GM23338 (cell line): ENCODE measurements around the gene CACNA1D. TPM values are rescaled to one million over a fixed set of nuclear protein-coding genes. Genes with fewer than 3 reads are reported as not detected.

Source experiments
- ATAC-seq: fragments of 200-7000 bp; cut with Tn5 transposase; 3 replicates; pipeline ENCODE4 v1.9.1; 2020
- DNase-seq: peaks from one replicate; pipeline ENCODE4 v3.0.0-alpha.2; 2015; ENCODE audit warnings: low spot score
- H2AFZ ChIP-seq: fragments of 200-600 bp; sonication (generic); 2 replicates; pipeline ENCODE4 v1.8.0; 2016; ENCODE audit warnings: antibody characterized with exemption, mild to moderate bottlenecking, moderate library complexity
- H3F3A ChIP-seq: fragments of 200-600 bp; sonication (generic); replicated peaks from 2 replicates; pipeline ENCODE4 v1.8.0; 2017; ENCODE audit warnings: antibody characterized with exemption, mixed run types, low read depth
- H3K27ac ChIP-seq: fragments of 200-600 bp; sonication (generic); 2 replicates; pipeline ENCODE4 v1.6.1; 2016; ENCODE audit warnings: low read depth
- H3K27me3 ChIP-seq: fragments of 200-600 bp; sonication (generic); 2 replicates; pipeline ENCODE4 v1.8.0; 2016; ENCODE audit warnings: mild to moderate bottlenecking, mixed run types, moderate library complexity; ENCODE audit not compliant: insufficient read depth
- H3K36me3 ChIP-seq: fragments of 200-600 bp; sonication (generic); 2 replicates; pipeline ENCODE4 v1.8.0; 2016; ENCODE audit warnings: mild to moderate bottlenecking; ENCODE audit not compliant: insufficient read depth
- H3K4me1 ChIP-seq: fragments of 200-600 bp; sonication (generic); 2 replicates; pipeline ENCODE4 v1.8.0; 2016; ENCODE audit warnings: mild to moderate bottlenecking, moderate library complexity; ENCODE audit not compliant: insufficient read depth
- H3K4me2 ChIP-seq: fragments of 200-600 bp; sonication (generic); 2 replicates; pipeline ENCODE4 v1.7.1; 2017; ENCODE audit warnings: mixed run types
- H3K4me3 ChIP-seq: fragments of 200-600 bp; sonication (generic); 2 replicates; pipeline ENCODE4 v1.6.1; 2016; ENCODE audit warnings: mixed run types
- H3K79me2 ChIP-seq: fragments of 200-600 bp; sonication (generic); replicated peaks from 2 replicates; pipeline ENCODE4 v1.8.0; 2017; ENCODE audit warnings: mild to moderate bottlenecking; ENCODE audit not compliant: insufficient read depth
- H3K9me2 ChIP-seq: fragments of 200-600 bp; sonication (generic); 2 replicates; pipeline ENCODE4 v1.8.0; 2017; ENCODE audit not compliant: insufficient read depth
- H4K20me1 ChIP-seq: fragments of 200-600 bp; sonication (generic); replicated peaks from 2 replicates; pipeline ENCODE4 v1.8.0; 2017; ENCODE audit warnings: mild to moderate bottlenecking; ENCODE audit not compliant: insufficient read depth
- H3K27ac Mint-ChIP-seq: 2 replicates; pipeline ENCODE4 v1.8.0; 2020; ENCODE audit warnings: inconsistent platforms, mild to moderate bottlenecking, moderate library complexity, mixed read lengths
- H3K27me3 Mint-ChIP-seq: 3 replicates; pipeline ENCODE4 v1.8.0; 2022; ENCODE audit warnings: low read depth, mild to moderate bottlenecking, moderate library complexity, mixed read lengths, inconsistent platforms; ENCODE audit not compliant: insufficient read depth, poor library complexity
- H3K36me3 Mint-ChIP-seq: 3 replicates; pipeline ENCODE4 v1.8.0; 2021; ENCODE audit warnings: low read depth, mild to moderate bottlenecking, inconsistent platforms, moderate library complexity, mixed read lengths
- H3K4me1 Mint-ChIP-seq: 3 replicates; pipeline ENCODE4 v1.8.0; 2020; ENCODE audit warnings: mild to moderate bottlenecking, inconsistent platforms, mixed read lengths
- H3K4me3 Mint-ChIP-seq: 3 replicates; pipeline ENCODE4 v1.8.0; 2021; ENCODE audit warnings: moderate library complexity, mild to moderate bottlenecking, inconsistent platforms, mixed read lengths
- H3K9me3 Mint-ChIP-seq: 3 replicates; pipeline ENCODE4 v1.8.0; 2020; ENCODE audit warnings: moderate library complexity, mild to moderate bottlenecking, inconsistent platforms, mixed read lengths
- EZH2 ChIP-seq: fragments of 200-600 bp; sonication (generic); IDR thresholded peaks from one replicate; pipeline ENCODE4 v1.8.0; 2017; ENCODE audit warnings: antibody characterized with exemption, mild to moderate bottlenecking, low read depth; ENCODE audit not compliant: unreplicated experiment
- EZH2phosphoT487 ChIP-seq: fragments of 200-600 bp; sonication (generic); IDR thresholded peaks from one replicate; pipeline ENCODE4 v1.8.1; 2018; ENCODE audit warnings: antibody characterized with exemption; ENCODE audit not compliant: unreplicated experiment
- JUNB ChIP-seq: IDR thresholded peaks from one replicate; pipeline ENCODE4 v1.6.1; 2016; ENCODE audit warnings: antibody characterized with exemption; ENCODE audit not compliant: unreplicated experiment
- NANOG ChIP-seq: IDR thresholded peaks from 2 replicates; pipeline ENCODE4 v1.6.1; 2016; ENCODE audit warnings: antibody characterized with exemption, borderline replicate concordance
- POLR2AphosphoS5 ChIP-seq: IDR thresholded peaks from 2 replicates; pipeline ENCODE4 v1.6.1; 2016; ENCODE audit warnings: antibody characterized with exemption, low read depth
- STAT1 ChIP-seq: IDR thresholded peaks from one replicate; pipeline ENCODE4 v1.6.1; 2016; ENCODE audit warnings: antibody characterized with exemption; ENCODE audit not compliant: unreplicated experiment
- polyA plus RNA-seq: library from polyadenylated mRNA; unstranded; fragments of >200 nt; fragmentation: Nextera tagmentation; extraction: Ambion mirVana; gene quantifications from 2 replicates; pipeline ENCODE4 v1.2.1, GENCODE V29; 2016
- total RNA-seq: library from RNA; depleted of rRNA; stranded (reverse); fragments of >200 nt; shearing (Covaris generic); gene quantifications from 2 replicates; pipeline ENCODE4 v1.2.3, GENCODE V29; 2014
- TF ChIP-seq, protein P1 (sequence below), 2 experiments: fragments of 200-600 bp in 1 of 2; sonication (generic) in 1 of 2; conservative IDR thresholded peaks; 2 replicates each; pipeline versions ENCODE4 v1.5.1 to v1.6.1; 2016 to 2017; ENCODE audit warnings: antibody characterized with exemption in 2 of 2, low read depth in 2 of 2, mild to moderate bottlenecking in 2 of 2, moderate library complexity in 1 of 2
- TF ChIP-seq, protein P2 (sequence below): fragments of 250-450 bp; sonication (Bioruptor Pico); IDR thresholded peaks from 2 replicates; pipeline ENCODE4 v1.5.0; 2020; ENCODE audit warnings: mild to moderate bottlenecking, moderate library complexity
- TF ChIP-seq, protein P3 (sequence below): IDR thresholded peaks from 2 replicates; pipeline ENCODE4 v1.6.1; 2016; ENCODE audit warnings: antibody characterized with exemption
- TF ChIP-seq, protein P4 (sequence below): IDR thresholded peaks from one replicate; pipeline ENCODE4 v1.6.1; 2018; ENCODE audit warnings: antibody characterized with exemption; ENCODE audit not compliant: unreplicated experiment

CACNA1D gene
- total and polyA plus RNA-seq, 2 experiments from 2014 or later = 1.7 to 1.8 TPM

DNA sequence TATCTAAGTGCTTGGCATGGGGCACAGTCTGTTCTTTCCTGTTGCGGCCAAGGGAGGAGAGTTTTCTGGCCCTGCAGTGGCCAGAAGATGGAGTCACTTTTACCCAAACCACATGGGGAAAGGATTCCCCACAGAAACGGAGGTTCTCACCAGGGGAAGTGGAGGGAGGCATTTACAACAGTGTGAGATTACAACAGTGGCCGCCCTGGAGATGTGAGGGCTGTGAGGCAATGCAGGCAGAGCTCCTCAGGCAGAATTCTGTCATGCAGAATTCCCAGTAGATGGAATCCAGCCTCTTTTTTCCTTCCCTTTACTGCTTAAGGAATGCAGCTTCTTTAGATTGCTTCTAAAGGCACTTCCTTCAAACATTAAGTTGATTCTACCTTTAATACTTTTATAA lies 83.1 kb downstream of the CACNA1D start (continued):
- TF ChIP-seq, protein P1, sequence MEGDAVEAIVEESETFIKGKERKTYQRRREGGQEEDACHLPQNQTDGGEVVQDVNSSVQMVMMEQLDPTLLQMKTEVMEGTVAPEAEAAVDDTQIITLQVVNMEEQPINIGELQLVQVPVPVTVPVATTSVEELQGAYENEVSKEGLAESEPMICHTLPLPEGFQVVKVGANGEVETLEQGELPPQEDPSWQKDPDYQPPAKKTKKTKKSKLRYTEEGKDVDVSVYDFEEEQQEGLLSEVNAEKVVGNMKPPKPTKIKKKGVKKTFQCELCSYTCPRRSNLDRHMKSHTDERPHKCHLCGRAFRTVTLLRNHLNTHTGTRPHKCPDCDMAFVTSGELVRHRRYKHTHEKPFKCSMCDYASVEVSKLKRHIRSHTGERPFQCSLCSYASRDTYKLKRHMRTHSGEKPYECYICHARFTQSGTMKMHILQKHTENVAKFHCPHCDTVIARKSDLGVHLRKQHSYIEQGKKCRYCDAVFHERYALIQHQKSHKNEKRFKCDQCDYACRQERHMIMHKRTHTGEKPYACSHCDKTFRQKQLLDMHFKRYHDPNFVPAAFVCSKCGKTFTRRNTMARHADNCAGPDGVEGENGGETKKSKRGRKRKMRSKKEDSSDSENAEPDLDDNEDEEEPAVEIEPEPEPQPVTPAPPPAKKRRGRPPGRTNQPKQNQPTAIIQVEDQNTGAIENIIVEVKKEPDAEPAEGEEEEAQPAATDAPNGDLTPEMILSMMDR (conservative IDR thresholded peaks at IDR 0.05; ENCODE audit: low read depth in 2 of 2) = no peak
- TF ChIP-seq, protein P2, sequence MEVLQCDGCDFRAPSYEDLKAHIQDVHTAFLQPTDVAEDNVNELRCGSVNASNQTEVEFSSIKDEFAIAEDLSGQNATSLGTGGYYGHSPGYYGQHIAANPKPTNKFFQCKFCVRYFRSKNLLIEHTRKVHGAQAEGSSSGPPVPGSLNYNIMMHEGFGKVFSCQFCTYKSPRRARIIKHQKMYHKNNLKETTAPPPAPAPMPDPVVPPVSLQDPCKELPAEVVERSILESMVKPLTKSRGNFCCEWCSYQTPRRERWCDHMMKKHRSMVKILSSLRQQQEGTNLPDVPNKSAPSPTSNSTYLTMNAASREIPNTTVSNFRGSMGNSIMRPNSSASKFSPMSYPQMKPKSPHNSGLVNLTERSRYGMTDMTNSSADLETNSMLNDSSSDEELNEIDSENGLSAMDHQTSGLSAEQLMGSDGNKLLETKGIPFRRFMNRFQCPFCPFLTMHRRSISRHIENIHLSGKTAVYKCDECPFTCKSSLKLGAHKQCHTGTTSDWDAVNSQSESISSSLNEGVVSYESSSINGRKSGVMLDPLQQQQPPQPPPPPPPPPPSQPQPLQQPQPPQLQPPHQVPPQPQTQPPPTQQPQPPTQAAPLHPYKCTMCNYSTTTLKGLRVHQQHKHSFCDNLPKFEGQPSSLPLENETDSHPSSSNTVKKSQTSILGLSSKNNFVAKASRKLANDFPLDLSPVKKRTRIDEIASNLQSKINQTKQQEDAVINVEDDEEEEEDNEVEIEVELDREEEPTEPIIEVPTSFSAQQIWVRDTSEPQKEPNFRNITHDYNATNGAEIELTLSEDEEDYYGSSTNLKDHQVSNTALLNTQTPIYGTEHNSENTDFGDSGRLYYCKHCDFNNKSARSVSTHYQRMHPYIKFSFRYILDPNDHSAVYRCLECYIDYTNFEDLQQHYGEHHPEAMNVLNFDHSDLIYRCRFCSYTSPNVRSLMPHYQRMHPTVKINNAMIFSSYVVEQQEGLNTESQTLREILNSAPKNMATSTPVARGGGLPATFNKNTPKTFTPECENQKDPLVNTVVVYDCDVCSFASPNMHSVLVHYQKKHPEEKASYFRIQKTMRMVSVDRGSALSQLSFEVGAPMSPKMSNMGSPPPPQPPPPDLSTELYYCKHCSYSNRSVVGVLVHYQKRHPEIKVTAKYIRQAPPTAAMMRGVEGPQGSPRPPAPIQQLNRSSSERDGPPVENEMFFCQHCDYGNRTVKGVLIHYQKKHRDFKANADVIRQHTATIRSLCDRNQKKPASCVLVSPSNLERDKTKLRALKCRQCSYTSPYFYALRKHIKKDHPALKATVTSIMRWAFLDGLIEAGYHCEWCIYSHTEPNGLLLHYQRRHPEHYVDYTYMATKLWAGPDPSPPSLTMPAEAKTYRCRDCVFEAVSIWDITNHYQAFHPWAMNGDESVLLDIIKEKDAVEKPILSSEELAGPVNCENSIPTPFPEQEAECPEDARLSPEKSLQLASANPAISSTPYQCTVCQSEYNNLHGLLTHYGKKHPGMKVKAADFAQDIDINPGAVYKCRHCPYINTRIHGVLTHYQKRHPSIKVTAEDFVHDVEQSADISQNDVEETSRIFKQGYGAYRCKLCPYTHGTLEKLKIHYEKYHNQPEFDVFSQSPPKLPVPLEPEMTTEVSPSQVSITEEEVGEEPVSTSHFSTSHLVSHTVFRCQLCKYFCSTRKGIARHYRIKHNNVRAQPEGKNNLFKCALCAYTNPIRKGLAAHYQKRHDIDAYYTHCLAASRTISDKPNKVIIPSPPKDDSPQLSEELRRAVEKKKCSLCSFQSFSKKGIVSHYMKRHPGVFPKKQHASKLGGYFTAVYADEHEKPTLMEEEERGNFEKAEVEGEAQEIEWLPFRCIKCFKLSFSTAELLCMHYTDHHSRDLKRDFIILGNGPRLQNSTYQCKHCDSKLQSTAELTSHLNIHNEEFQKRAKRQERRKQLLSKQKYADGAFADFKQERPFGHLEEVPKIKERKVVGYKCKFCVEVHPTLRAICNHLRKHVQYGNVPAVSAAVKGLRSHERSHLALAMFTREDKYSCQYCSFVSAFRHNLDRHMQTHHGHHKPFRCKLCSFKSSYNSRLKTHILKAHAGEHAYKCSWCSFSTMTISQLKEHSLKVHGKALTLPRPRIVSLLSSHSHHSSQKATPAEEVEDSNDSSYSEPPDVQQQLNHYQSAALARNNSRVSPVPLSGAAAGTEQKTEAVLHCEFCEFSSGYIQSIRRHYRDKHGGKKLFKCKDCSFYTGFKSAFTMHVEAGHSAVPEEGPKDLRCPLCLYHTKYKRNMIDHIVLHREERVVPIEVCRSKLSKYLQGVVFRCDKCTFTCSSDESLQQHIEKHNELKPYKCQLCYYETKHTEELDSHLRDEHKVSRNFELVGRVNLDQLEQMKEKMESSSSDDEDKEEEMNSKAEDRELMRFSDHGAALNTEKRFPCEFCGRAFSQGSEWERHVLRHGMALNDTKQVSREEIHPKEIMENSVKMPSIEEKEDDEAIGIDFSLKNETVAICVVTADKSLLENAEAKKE (CRISPR knock-in tag) = no peak
- TF ChIP-seq NANOG (no peak), POLR2AphosphoS5 (no peak), EZH2 (no peak)

DNA sequence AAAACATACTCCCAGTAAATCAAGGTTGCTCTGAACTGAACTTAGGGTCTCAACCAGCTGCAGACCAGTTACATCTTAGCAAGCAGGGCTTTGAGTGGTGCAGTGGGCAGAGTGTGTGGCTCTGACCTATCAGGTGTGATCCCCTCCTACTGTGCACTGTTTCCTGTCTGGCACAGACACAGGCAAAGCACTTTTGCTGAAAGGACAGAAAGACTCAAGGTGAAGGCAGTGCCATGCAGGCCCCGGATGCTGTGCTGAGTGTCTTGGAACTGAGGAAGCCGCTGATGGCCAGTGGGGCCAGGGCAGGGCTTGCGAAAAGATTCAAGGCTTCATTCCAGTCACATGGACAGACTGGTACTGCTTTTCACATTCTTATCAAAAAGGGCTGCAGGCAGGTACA lies 85.2 kb downstream of the CACNA1D start:
- peaks cover 21% of the 10 kb centered on the region for H3K4me1 Mint-ChIP-seq
- H3K4me3 Mint-ChIP-seq = no peak overlapping the region
- Histone ChIP-seq H3K4me3 (no peak overlapping the region), H3K27ac (no peak overlapping the region), H3K4me2 (no peak overlapping the region), H4K20me1 (no peaks in the 10 kb centered on the region), H3K9me2 (0 out of 2 replicates have a peak, but pooled peaks cover 3% of the 10 kb centered on the region), H3K79me2 (no peaks in the 10 kb centered on the region), H3K27me3 (no peaks in the 10 kb centered on the region), H2AFZ (no peak overlapping the region), H3K4me1 (no peaks in the 10 kb centered on the region), H3F3A (no peaks in the 10 kb centered on the region), H3K36me3 (no peaks in the 10 kb centered on the region)
- H3K36me3 Mint-ChIP-seq = no peaks in the 10 kb centered on the region
- no peak for ATAC-seq
- no peaks in the 10 kb centered on the region for H3K9me3 Mint-ChIP-seq
- H3K27me3 Mint-ChIP-seq = peaks cover 6% of the 10 kb centered on the region
- no peak overlapping the region for H3K27ac Mint-ChIP-seq
- no peak for DNase-seq
- TF ChIP-seq STAT1 (no peak), EZH2 (no peak), NANOG (no peak), EZH2phosphoT487 (no peak), JUNB (no peak)
- TF ChIP-seq, protein P3, sequence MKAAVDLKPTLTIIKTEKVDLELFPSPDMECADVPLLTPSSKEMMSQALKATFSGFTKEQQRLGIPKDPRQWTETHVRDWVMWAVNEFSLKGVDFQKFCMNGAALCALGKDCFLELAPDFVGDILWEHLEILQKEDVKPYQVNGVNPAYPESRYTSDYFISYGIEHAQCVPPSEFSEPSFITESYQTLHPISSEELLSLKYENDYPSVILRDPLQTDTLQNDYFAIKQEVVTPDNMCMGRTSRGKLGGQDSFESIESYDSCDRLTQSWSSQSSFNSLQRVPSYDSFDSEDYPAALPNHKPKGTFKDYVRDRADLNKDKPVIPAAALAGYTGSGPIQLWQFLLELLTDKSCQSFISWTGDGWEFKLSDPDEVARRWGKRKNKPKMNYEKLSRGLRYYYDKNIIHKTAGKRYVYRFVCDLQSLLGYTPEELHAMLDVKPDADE = no peak
- TF ChIP-seq, protein P4, sequence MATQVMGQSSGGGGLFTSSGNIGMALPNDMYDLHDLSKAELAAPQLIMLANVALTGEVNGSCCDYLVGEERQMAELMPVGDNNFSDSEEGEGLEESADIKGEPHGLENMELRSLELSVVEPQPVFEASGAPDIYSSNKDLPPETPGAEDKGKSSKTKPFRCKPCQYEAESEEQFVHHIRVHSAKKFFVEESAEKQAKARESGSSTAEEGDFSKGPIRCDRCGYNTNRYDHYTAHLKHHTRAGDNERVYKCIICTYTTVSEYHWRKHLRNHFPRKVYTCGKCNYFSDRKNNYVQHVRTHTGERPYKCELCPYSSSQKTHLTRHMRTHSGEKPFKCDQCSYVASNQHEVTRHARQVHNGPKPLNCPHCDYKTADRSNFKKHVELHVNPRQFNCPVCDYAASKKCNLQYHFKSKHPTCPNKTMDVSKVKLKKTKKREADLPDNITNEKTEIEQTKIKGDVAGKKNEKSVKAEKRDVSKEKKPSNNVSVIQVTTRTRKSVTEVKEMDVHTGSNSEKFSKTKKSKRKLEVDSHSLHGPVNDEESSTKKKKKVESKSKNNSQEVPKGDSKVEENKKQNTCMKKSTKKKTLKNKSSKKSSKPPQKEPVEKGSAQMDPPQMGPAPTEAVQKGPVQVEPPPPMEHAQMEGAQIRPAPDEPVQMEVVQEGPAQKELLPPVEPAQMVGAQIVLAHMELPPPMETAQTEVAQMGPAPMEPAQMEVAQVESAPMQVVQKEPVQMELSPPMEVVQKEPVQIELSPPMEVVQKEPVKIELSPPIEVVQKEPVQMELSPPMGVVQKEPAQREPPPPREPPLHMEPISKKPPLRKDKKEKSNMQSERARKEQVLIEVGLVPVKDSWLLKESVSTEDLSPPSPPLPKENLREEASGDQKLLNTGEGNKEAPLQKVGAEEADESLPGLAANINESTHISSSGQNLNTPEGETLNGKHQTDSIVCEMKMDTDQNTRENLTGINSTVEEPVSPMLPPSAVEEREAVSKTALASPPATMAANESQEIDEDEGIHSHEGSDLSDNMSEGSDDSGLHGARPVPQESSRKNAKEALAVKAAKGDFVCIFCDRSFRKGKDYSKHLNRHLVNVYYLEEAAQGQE = no peak
- TF ChIP-seq, protein P1 (conservative IDR thresholded peaks at IDR 0.05; ENCODE audit: low read depth in 2 of 2) = no peak
